HG03060 (cell line): ENCODE results near the gene TAGLN2.

Source experiments
- ATAC-seq: cut with Tn5 transposase; IDR thresholded peaks from one replicate; pipeline ENCODE4 v1.9.1; 2021; ENCODE audit warnings: low read depth, moderate number of reproducible peaks; ENCODE audit not compliant: unreplicated experiment

Gene TAGLN2

DNA sequence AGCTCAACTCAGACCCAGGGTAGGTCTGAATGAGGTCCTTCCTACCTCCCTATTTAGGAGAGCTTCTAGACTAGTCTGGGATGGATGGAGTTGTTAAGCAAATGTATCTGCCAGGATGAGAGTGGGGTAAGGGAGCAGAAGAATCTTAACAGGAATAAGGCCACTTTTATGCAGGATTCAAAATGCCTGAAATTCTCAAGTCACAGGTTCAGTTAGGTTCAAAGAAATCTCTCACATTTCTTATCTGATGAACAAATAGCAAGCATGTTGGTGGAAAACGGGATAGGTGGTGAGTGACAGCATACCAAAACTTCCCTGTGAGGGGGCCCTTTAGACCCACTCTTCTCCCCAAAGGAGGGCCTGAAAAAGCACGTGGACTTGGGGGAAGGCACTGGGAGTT is 25.7 kb upstream of the TAGLN2 start:
- no peak for ATAC-seq

DNA sequence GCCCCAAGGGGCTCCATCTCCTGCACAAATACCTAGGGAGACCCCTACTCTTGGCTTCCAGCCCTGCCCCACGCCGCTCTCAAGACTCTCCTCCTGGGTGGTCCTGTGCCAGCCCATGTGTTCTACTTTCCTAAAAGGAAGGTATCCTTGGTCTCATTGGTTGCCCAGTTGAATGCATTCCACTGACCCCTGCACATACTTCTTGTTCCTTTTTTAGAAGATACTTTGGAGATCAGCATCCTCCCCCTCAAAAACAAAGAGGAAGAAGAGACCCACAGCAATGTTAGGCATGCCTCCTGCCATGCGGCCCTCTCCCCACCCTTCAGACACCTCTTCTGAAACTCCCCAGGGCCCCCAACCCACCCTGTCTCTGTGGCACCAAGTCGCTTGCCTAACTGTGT is 24.7 kb upstream of the TAGLN2 start:
- ATAC-seq: no peak

DNA sequence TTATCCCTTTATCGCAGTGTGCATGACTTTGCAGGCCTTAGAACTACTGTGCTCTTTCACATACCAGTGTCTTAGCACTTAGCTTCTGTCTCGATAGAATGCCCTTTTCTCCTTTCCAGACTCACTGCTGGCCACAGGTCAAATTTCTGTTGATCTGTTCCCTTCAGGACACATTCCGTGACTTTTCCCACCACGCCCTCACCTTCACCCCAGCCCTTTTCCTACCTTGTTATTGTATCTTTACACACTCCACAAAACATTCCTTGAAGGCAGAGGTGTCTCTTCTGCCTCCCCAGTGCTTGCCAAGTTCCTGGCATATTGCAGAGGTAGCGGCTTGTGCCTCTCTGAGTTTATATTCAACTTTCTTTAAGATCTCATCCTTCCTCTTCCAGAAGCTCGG is 23.8 kb upstream of the TAGLN2 start:
- no peak for ATAC-seq

DNA sequence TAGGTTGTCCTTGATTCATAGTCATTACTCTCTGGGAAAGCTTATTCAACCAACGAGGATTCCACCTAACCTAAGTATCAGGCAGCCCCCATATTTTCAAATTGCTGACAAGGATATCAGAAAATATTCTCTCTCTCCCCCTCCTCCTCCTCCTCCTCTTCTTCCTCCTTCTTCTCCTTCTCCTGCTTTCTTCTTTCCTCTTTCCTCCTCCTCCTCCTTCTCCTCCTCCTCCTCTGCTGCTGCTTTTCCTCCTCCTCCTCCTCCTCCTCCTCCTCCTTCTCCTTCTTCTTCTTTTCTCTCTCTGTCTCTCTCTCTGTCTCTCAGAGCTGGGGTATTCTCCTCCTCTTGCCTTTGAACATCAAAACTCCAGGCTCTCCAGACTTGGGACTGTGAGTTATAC is 22.6 kb upstream of the TAGLN2 start:
- ATAC-seq: no peak

DNA sequence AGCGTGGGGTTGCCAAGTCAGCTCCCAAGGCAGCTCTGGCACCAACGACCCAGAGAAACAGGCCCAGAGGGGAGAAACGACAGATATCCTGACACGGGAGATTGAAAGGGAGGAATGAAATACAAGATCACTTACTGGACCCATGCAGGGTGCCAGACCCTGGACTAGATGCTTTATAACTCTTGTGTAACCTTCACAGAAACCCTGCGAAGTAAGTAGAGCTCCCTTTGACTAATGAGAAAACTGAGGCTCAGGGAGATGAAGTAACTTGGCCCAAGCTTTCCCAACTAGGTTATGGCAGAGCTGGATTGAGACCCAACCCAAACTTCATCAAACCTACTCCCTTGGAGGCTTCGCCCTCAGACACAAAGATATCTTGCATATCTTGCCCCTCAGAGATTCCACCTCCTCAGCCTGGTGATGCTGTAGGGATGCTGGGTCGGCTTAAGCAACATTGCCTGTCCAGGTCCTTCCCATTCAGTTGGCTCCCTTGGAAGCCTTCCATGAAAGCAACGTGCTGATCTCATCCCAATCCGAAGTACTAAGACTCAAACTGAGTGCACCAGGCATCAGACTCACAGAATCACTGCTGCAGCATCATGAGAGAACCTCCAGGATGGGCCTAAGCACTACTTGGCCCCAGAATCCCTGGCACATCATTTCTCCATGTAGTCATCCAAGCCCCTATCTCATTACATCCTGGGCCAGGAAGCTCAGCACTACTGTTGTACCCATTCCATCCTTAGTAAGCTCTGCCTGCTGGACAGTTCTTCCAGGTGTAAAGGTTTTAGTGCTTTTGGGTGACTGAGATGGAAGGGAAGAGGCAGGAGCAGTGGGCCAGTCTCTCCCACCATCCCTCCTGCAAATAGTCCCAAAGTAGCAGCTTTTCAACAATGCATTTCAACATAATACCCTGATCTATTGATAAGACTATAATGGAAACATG is 21.2 kb upstream of the TAGLN2 start:
- ATAC-seq: no peak

DNA sequence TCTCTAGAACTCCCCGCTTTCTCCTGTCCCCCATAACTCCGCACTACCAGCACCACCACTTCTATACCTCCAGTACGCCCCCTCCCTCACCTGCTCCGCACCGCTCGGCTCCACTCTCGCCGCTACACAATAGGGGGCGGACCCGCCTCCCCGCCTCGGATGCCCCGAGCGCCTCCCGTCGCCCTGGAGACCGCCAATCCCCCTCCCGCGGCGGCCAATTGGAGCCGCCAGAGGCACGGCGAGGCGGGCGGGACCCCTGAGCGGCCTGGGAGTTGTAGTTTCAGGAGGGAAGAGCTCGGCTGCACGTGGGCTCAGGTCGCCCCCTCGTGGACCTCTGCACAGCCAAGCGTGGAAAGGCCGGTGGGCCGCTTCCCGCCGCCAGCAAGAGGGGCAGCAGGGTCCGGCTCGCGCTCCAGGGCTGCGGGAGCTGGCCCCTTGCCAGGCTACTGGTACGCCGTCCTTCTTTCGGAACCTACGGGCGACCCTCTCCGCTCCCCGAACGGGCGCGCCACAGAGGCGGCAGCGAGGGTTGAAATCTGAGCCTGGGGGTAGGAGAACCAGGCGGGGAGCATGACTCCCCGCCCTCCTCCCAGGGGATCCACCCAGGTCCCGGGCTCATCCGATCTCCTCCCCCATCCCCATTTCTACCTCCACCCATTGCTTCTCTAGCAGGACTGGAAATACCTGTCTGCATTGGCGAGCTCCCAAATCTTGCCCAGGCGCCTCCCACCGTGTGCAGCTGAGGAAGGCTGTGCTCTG is 20.4 kb upstream of the TAGLN2 start, which contains the start of gene IGSF9:
Gene IGSF9 (minus strand): TSS at position 131 of the 759 bp plus-strand sequence. CDS start 2,159 bp downstream, outside the sequence.
- ATAC-seq: no peak

DNA sequence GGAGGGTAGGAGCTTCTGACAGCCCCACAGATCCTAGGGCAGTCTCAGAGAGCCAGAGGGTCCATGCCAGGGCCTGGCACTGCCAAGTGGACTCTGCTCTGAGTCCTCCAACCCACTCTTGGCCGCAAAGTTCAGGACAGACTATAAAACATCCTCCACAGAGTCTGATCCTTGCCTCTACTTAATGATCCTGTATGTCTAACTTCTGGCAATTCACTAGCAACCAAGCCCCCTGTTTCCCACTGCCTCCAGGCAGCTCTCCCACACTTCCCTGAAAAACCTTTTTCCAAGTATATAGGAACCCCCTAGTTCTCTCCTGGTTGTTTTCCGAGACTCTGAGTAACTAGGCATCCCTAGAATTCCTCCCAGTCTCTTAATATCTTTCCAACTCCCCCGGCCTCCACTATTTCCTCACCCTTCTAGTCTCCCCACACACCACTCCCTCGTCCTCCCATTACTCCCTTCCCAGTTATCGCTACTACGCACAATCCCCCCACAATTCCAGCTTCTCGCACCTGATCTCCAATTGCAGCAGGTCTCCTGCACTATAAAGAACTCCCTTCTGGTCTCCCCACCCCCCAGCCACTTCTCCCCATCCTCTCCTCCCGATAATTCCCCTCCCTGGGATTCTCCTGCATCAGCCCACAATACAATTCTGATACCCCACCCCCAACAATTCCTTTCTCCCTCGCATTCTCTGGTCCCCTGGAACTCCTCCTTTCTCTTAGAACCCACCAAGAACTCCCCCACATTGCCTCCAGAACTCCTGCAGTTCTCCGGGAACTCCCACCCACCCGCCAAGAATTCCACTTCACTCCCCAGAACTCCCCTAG is 19.5 kb upstream of the TAGLN2 start:
- no peak for ATAC-seq

DNA sequence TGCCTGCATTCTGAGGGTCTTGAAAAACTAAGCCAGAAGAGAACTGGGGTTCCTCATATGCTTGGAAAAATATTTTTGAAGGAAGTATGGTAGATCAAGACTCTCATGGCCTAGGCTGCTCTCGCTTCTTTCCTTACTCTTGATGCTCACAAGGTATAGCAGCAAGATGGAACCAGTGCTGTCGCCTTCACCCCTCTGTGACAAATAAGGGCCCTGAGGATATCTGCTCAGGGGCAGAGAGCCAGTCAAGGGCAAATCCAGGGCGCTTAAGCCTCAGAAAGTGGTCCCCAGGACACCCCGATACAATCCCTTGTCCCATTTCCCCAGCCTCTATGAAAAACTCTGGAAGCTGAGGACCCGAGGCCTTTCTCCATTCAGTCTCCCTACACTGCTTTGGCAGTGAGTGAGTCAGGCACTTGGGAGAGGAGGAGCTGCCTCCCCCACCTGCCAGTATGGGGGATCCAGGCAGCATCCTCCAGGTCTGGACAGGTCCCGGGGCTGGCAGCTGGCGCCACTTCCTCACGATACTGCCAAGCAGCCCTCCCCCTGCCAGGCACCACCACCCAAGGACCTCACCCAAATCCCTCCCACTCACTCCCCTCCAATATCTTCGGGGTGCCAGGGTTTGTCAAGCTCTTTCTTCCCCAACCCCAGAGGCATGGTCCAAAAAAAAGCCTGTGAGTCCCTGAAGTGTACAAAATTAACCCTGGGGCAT is 18.8 kb upstream of the TAGLN2 start:
- no peak for ATAC-seq

DNA sequence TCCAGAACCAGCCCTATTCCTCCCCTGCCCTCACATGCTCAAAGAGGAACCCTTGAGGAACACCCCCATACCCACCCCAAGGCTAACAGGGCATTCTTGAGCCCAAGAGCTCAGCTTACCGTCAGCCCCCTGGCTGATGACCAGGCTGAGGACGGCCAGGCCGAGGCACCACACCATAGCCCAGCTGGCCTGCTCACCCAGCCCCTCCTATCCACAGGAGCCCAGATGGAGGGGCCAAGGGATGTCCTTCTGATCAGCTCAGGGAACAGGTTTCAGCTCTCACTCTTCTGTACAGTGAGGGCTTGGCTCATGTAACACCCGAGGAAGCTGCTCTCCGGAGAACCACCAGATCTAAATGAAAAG is 18.0 kb upstream of the TAGLN2 start:
- no peak for ATAC-seq

DNA sequence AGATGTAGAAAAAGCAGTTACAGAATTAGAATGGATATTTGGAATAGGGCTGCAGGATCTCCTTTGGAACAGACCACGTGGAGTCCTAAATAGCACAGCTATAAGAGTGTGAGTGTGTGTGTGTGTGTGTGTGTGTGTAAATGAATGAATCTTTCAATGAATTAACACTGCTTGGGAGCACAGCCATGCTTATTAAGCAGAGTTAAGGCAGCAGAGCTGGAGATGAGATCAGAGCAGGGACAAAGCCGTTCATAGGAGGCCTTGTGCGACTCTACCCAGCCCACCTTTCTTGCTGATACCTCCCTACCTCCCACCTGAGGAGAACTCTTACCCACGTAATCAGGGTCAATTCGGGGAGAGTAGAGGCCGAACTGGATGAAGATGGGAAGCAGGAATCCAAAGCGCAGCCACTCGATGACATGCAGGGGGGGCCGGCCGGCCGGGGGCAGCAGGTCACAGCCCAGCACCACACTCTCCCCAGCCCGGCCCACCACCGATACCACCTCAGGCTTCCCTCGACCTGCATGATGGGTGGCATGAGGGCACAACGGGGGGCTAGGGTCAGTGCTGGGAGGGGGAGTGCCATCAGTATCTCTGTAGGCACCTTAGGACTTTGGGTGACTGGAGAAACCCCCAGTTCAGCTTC is 17.4 kb upstream of the TAGLN2 start:
- ATAC-seq: no peak

DNA sequence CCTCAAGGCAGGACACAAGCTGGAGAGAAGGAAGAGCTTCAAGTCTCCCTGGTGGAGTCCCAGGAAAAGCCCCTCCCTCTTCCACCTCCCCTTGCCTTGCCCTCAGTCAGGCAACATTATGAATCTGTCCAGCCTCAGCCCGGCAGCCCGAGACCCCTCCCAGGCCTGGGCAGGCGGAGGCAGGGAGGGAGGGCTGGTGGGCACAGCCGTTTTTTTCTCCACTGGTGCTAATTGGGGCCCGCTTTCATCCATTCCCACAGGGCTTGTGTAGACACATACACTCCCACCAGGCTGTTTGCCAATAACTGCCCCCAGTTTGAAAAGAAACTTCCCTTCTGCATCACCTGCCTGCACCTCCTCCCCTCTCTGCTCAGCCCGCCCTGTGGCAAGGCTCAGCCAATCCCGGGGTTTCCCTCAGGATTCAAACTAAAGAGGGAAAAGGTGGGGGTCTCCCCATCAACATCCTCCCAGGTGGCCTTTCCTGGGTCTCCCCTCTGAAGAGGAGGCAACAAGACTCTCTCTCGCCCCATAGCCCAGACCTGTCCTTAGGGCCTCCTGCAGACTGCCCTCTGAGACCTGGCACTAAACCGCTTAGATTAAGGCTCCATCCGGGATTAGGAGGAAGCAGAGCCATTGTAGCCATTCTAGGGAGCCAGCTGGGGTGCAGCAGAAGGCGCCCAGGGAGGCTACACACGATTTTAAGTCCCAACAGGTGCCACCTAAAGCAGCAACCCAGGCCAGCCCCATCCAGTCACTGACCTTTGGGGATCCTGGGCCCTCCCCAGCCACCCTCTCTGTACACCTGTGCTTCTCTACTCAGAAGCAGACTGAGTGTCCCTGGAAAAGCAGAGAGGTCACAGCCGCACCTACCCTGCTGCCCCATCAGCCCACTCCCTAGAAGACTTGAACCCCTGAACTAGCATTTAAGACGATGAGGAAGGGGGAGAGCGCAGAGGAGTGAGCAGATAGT is 16.6 kb upstream of the TAGLN2 start:
- ATAC-seq: no peak

DNA sequence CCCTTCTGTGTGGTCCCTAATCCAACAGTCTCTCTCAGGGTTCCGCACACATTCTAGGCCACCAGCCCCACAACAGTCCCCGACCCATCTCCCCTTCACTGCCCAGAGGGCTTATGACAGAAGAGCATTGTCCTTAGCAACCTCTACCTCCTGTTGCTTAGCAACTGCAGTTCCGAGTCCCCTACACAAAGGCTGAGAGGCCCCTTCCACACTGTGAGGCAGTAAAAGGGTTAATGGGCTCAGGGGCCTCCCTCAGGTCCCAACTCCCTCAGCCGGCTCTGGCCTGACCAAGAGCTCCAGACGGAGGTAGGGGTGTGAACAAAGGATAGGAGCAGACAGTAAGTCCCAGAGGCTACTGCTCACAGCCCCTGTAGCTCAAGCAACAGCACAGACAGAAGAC is 15.8 kb upstream of the TAGLN2 start:
- ATAC-seq: no peak

DNA sequence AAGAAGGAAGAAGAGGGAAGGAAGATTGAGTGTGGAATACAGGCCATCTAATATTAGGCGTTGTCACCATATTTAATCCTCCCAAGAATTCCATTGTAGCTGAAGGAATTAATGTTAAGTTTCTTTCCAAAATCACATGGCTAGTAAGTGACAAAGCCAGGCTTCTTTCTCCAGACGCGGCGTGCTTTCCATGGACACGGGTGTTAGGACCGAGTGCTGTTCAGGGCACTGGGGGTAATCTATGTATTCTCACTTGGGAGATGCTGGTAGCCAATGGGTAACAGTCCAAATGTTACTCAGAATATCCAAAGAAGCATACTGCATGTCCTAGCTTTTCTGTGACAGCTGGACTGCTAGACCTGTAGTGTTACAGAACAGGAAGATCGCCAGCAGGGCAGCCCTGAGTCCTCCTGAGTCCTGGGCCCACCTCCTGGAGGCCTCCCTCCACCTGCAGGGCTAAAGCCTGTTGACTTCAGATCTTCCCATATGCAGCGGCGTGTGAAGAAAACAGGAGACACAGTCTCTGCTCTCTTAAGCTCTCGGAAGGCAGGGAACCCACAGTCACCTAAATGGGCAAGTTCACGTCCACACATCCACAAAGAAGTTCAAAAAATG is 14.8 kb upstream of the TAGLN2 start:
- ATAC-seq: no peak

DNA sequence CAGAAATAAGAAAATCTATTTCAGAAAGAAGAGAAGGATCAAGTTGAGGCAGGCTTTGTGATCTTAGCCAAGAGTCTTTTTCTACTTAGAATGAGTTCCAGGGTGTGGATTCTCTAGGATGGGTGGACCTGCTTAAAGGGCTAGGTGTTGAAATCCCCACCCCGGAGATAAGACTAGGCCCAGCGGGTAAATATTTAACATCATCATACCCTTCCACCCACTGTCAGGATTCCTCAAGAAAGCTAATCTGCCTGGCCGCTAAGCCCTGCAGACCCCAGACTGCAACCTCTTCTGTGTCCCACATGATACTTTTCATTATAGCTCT is 14.3 kb upstream of the TAGLN2 start:
- no peak for ATAC-seq

DNA sequence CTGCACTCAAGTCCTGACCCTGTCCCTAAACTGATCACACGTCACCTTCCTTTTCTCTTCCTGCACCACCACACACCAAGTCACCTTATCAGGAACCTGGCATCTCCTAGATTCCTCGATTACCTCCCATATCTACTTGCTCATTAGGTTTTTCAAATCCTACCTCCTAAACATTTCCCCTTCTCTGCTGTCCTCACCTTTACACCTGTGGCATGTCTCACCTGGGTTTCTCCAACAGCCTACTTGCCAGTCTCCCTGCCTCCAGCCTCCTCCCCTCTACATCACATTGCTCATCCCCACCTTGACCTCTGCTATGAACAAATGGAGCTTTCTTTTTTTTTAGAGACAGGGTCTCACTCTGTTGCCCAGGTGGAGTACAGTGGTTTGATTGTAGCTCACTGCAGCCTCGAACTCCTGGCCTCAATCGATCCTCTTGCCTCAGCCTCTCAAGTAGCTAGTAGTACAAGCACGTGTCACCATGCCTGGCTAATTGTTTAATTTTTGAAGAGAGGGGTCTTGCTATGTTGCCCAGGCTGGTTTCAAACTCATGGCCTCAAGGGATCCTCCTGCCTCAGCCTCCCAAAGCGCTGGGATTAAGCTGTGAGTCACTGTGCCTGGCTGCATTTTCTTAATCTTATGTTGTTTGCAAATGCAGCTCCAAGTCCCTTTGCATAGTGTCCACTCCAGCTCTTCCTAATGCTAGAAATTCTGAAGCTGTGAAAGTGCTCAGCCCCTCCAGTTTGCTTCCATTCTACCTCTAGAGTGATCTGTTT is 13.8 kb upstream of the TAGLN2 start:
- no peak for ATAC-seq

DNA sequence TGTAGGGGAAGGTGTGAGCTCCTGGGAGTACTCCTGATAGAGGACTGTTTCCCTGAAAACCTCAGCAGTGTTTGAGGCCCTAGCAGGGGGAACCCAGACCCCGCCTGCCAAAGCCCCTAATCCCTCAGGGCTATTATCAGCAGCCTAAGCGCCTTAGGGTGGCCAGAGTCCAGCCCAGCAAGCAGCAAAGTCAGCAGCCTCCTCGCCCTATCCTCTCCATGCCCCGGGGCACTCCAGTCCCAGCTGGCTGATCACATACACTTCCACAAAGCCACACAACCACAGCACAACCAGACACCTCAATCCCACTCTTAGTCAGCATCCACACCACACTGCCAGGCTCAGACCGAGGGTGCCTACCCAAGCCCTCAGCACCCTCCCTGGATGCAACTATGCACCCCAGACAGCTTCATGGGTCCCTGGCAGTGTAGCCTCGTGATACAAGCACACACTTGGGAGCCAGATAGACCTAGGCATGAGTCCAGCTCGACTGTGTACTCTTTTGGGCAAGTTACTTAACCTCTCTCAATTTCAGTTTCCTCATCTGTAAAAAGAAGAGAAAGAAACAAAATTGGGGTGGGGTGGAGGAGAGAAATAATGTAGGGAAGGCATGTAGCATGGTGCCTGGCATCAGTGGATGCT is 13.0 kb upstream of the TAGLN2 start:
- ATAC-seq: no peak
